ENCODE data around the gene CNTNAP1. TPM values are rescaled to one million over a fixed set of nuclear protein-coding genes. Genes with fewer than 3 reads are reported as not detected.

Gene CNTNAP1
- total RNA-seq, 1 experiment from 2014 or later, result 9.2 TPM

DNA sequence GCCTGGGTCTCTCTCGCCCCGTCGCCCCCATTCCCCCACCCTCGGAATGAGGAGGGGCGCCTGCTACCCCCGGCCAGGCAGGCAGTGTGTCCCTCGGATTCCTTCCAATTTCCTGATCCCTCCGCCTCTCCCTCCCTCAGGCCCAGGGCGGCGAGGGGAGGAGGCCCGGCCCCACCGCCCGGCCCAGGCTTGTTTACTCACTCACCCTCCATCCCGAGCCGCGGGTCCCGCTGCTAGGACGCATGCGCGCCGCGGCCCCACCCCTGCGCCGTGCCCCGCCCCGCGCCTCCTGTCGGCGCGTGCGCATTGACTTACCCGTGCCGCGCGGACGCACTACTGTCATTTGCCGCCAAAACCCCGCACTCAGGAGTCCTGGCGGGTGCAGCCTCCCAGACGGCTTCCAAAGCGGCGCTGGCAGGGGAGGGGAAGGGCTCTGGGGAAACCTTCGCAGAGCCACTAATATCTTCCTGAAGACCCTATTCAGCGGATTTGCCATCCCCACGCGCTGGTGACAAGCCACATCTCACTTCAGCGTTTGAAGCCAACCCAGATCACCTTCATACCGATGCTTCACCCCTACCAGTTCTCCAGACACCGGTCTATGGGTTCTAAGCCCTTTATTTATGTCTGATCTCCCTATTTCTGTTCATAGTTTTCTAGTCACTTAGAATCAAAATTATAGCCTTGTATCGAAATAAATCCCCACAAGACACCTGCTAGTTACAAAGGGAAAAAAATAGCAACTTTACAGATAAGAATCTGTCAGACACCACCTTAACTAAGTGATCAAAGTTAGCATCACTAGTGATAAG lies 62.7 kb downstream of the CNTNAP1 start, which contains the start of gene EZH1:
TSS of gene EZH1 (minus strand) at position 235 of the 812 bp plus-strand sequence. CDS start 16,099 bp downstream, outside the sequence.
- DNase-seq, result peak; percentile 92
- peaks cover 5% of the 10 kb centered on the region for H3K27me3 ChIP-seq
- peak within 1 kb of the TSS; percentile 69 for H3K4me3 ChIP-seq
- no peaks in the 10 kb centered on the region for H3K36me3 ChIP-seq
- peaks cover 3% of the 10 kb centered on the region; the same call in 1 of the 2 replicates for H3K9me3 ChIP-seq

GRCh38 chr17:42748202-42748907 lies 66.0 kb downstream of the CNTNAP1 start:
- H3K36me3 ChIP-seq, result no peaks in the 10 kb centered on the region
- H3K4me3 ChIP-seq, result no peak overlapping the region
- DNase-seq, result no peak
- H3K9me3 ChIP-seq, result peaks cover 3% of the 10 kb centered on the region; the same call in 1 of the 2 replicates
- H3K27me3 ChIP-seq, result peaks cover 13% of the 10 kb centered on the region

DNA sequence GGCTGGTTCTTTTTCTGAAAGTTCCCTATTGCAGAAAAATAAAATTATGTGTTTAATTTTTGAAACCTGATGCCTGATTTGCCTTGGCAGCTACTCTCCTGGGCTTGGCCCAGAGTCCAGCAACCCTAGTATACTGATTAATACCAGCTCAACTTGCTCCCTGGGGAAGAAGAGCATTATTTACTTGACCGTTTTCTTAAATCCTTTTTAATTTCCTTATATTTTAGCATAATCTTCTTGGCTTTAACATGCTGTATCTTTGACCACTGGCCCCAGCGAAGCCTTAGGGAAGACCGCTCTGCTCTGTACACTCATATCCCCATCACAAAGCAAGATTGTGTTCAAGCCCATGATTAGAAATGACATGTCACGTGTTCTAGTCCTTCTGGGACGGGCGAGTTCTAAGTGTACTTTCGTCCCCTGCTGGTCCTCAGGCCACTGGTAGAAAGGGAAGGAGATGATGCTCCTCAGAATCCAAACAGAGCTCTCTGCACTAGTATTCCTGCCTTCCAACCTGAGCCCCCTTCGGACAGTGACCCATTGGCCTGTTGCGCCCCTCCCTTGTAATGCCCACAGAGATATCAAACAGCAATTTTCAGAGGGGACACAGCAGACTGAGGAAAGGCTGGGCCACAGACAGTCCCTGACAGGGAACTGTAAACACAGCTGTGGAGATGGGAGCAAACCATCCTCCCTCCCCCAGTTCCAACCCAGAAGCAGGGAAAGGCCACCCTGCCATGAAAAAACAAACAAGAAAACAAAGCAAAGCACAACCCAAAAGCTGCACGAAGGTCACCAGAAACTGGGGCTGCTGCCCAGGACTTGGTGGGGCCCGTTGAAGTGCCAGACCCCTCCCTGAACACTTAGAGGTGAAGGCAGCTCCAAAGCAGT lies 66.8 kb downstream of the CNTNAP1 start:
- no peak for DNase-seq
- peaks cover 13% of the 10 kb centered on the region for H3K27me3 ChIP-seq
- peaks cover 3% of the 10 kb centered on the region; the same call in 1 of the 2 replicates for H3K9me3 ChIP-seq
- no peak overlapping the region for H3K4me3 ChIP-seq
- H3K36me3 ChIP-seq, result no peaks in the 10 kb centered on the region

Other genes with a start within 250 kb of the CNTNAP1 start
- gene ATP6V0A1, start 223.7 kb upstream of the CNTNAP1 start, total RNA-seq (2014; rRNA removed; shearing (Covaris generic); ENCODE audit: low replicate concordance), result 15.9 and 28.0 TPM in 2 replicates
- 18.5 and 46.4 TPM in 2 replicates for gene NAGLU, start 146.3 kb upstream of the CNTNAP1 start, total RNA-seq (2014; rRNA removed; shearing (Covaris generic); ENCODE audit: low replicate concordance)
- gene HSD17B1, start 129.6 kb upstream of the CNTNAP1 start, total RNA-seq (2014; rRNA removed; shearing (Covaris generic); ENCODE audit: low replicate concordance), result 0.59 and 2.8 TPM in 2 replicates
- 7.7 and 12.4 TPM in 2 replicates for gene COASY, start 120.4 kb upstream of the CNTNAP1 start, total RNA-seq (2014; rRNA removed; shearing (Covaris generic); ENCODE audit: low replicate concordance)
- gene MLX, start 115.4 kb upstream of the CNTNAP1 start, total RNA-seq (2014; rRNA removed; shearing (Covaris generic); ENCODE audit: low replicate concordance), result 19.8 and 40.0 TPM in 2 replicates
- gene PSMC3IP, start 104.8 kb upstream of the CNTNAP1 start, total RNA-seq (2014; rRNA removed; shearing (Covaris generic); ENCODE audit: low replicate concordance), result 5.6 and 29.6 TPM in 2 replicates
- gene RETREG3, start 73.2 kb upstream of the CNTNAP1 start, total RNA-seq (2014; rRNA removed; shearing (Covaris generic); ENCODE audit: low replicate concordance), result 46.0 and 47.2 TPM in 2 replicates
- 65.4 and 69.8 TPM in 2 replicates for gene TUBG1, start 72.8 kb upstream of the CNTNAP1 start, total RNA-seq (2014; rRNA removed; shearing (Covaris generic); ENCODE audit: low replicate concordance)
- 1.4 and 4.0 TPM in 2 replicates for gene TUBG2, start 23.2 kb upstream of the CNTNAP1 start, total RNA-seq (2014; rRNA removed; shearing (Covaris generic); ENCODE audit: low replicate concordance)
- gene PLEKHH3, start 5.5 kb upstream of the CNTNAP1 start, total RNA-seq (2014; rRNA removed; shearing (Covaris generic); ENCODE audit: low replicate concordance), result 16.5 and 54.1 TPM in 2 replicates
- 5.7 TPM in 1 of 2 replicates, not detected in the other for gene CCR10, start 688 bp upstream of the CNTNAP1 start, total RNA-seq (2014; rRNA removed; shearing (Covaris generic); ENCODE audit: low replicate concordance)
- 8.4 and 20.0 TPM in 2 replicates for gene EZH1, start 62.5 kb downstream of the CNTNAP1 start, total RNA-seq (2014; rRNA removed; shearing (Covaris generic); ENCODE audit: low replicate concordance)
- gene RAMP2, start 78.7 kb downstream of the CNTNAP1 start, total RNA-seq (2014; rRNA removed; shearing (Covaris generic); ENCODE audit: low replicate concordance), result not detected in 2 replicates
- 68.7 and 99.1 TPM in 2 replicates for gene VPS25, start 90.9 kb downstream of the CNTNAP1 start, total RNA-seq (2014; rRNA removed; shearing (Covaris generic); ENCODE audit: low replicate concordance)
- gene WNK4, start 98.1 kb downstream of the CNTNAP1 start, total RNA-seq (2014; rRNA removed; shearing (Covaris generic); ENCODE audit: low replicate concordance), result not detected in 2 replicates
- 65.1 and 90.5 TPM in 2 replicates for gene COA3, start 116.2 kb downstream of the CNTNAP1 start, total RNA-seq (2014; rRNA removed; shearing (Covaris generic); ENCODE audit: low replicate concordance)
- gene CNTD1, start 116.3 kb downstream of the CNTNAP1 start, total RNA-seq (2014; rRNA removed; shearing (Covaris generic); ENCODE audit: low replicate concordance), result not detected in 2 replicates
- 85.0 and 209 TPM in 2 replicates for gene BECN1, start 141.8 kb downstream of the CNTNAP1 start, total RNA-seq (2014; rRNA removed; shearing (Covaris generic); ENCODE audit: low replicate concordance)
- gene PSME3, start 150.9 kb downstream of the CNTNAP1 start, total RNA-seq (2014; rRNA removed; shearing (Covaris generic); ENCODE audit: low replicate concordance), result 72.7 and 82.0 TPM in 2 replicates
- gene AOC2, start 162.0 kb downstream of the CNTNAP1 start, total RNA-seq (2014; rRNA removed; shearing (Covaris generic); ENCODE audit: low replicate concordance), result 0.36 TPM in 1 of 2 replicates, not detected in the other
- gene AOC3, start 168.7 kb downstream of the CNTNAP1 start, total RNA-seq (2014; rRNA removed; shearing (Covaris generic); ENCODE audit: low replicate concordance), result 0.10 and 0.86 TPM in 2 replicates
- gene G6PC1, start 218.3 kb downstream of the CNTNAP1 start, total RNA-seq (2014; rRNA removed; shearing (Covaris generic); ENCODE audit: low replicate concordance), result not detected in 2 replicates

All from MG63 (cell line).